H1 (cell line): ENCODE measurements around the gene SLC24A3. TPM values are rescaled to one million over a fixed set of nuclear protein-coding genes. Genes with fewer than 3 reads are reported as not detected.

Source experiments
- CTCF ChIA-PET: fragments of 300-600 bp; sonication (Branson Sonifier 250); formaldehyde crosslinking; loops from one replicate; lab custom pipeline; 2021; ENCODE audit not compliant: partially characterized antibody; lab: Charles Lee
- POLR2A ChIA-PET: fragments of 300-600 bp; sonication (Branson Sonifier 250); formaldehyde crosslinking; loops from one replicate; lab custom pipeline; 2021; ENCODE audit warnings: inconsistent platforms; ENCODE audit not compliant: partially characterized antibody; lab: Charles Lee
- DNase-seq, 2 experiments: peaks; one replicate each; pipeline versions ENCODE4 v3.0.0 to v3.0.0-alpha.2; 2010 to 2022; ENCODE audit warnings: low spot score in 2 of 2, low read depth in 1 of 2, mixed read lengths in 1 of 2
- FAIRE-seq: peaks from 2 replicates; lab custom pipeline; 2011; peaks lifted over from hg19 to GRCh38; lab: Jason Lieb, UNC
- H2AFZ ChIP-seq: 2 replicates; pipeline ENCODE4 v1.8.1; 2012; ENCODE audit warnings: low read length, inconsistent platforms
- H2AK5ac ChIP-seq: 2 replicates; pipeline ENCODE4 v1.6.1; 2013; ENCODE audit warnings: low read depth, low read length
- H2BK120ac ChIP-seq: replicated peaks from 2 replicates; pipeline ENCODE3; 2013; ENCODE audit warnings: low read depth, low read length, inconsistent platforms
- H2BK12ac ChIP-seq: 2 replicates; pipeline ENCODE4 v1.6.1; 2013; ENCODE audit warnings: low read depth, low read length
- H2BK15ac ChIP-seq: 2 replicates; pipeline ENCODE4 v1.6.1; 2013; ENCODE audit warnings: low read length
- H2BK20ac ChIP-seq: 2 replicates; pipeline ENCODE4 v1.6.1; 2013; ENCODE audit warnings: low read length
- H2BK5ac ChIP-seq: 2 replicates; pipeline ENCODE4 v1.6.1; 2013; ENCODE audit warnings: low read depth, low read length
- H3K14ac ChIP-seq: 2 replicates; pipeline ENCODE4 v1.6.1; 2013; ENCODE audit warnings: inconsistent platforms; ENCODE audit not compliant: insufficient read length
- H3K18ac ChIP-seq: 2 replicates; pipeline ENCODE4 v1.6.1; 2013; ENCODE audit warnings: low read length; ENCODE audit errors: extremely low read depth
- H3K23ac ChIP-seq: 2 replicates; pipeline ENCODE4 v1.6.1; 2013; ENCODE audit warnings: inconsistent platforms; ENCODE audit not compliant: insufficient read length
- H3K23me2 ChIP-seq: 2 replicates; pipeline ENCODE4 v1.6.1; 2013; ENCODE audit warnings: low read depth, low read length
- H3K27ac ChIP-seq: 2 replicates; pipeline ENCODE4 v1.6.1; 2011; ENCODE audit warnings: low read depth, low read length, inconsistent platforms
- H3K27me3 ChIP-seq, 4 experiments: replicated peaks in 1 of 4; 1 replicate in 1 of 4; 2 replicates in 3 of 4; pipeline versions ENCODE4 v1.6.1 to v1.8.1; 2011 to 2013; ENCODE audit warnings: low read length in 3 of 4, mild to moderate bottlenecking in 3 of 4, inconsistent platforms in 2 of 4, mixed read lengths in 2 of 4, moderate library complexity in 1 of 4; ENCODE audit not compliant: control insufficient read depth in 3 of 4, insufficient read depth in 3 of 4; ENCODE audit errors: extremely low read depth in 1 of 4
- H3K36me3 ChIP-seq, 4 experiments: 2 replicates each; pipeline versions ENCODE4 v1.6.1 to v1.8.1; 2011 to 2013; ENCODE audit warnings: mild to moderate bottlenecking in 4 of 4, low read length in 3 of 4, moderate library complexity in 2 of 4, control low read depth in 1 of 4, inconsistent platforms in 1 of 4; ENCODE audit not compliant: insufficient read depth in 4 of 4, control insufficient read depth in 2 of 4
- H3K4ac ChIP-seq: replicated peaks from 2 replicates; pipeline ENCODE3; 2013; ENCODE audit warnings: low read length, low read depth, mixed read lengths, inconsistent platforms; ENCODE audit not compliant: insufficient read length
- H3K4me1 ChIP-seq, 4 experiments: replicated peaks in 1 of 4; 1 replicate in 1 of 4; 2 replicates in 3 of 4; pipeline versions ENCODE4 v1.6.1 to v1.8.1; 2011 to 2013; ENCODE audit warnings: low read length in 3 of 4, inconsistent platforms in 2 of 4, mixed read lengths in 1 of 4; ENCODE audit not compliant: insufficient read depth in 4 of 4, control insufficient read depth in 3 of 4
- H3K4me2 ChIP-seq, 2 experiments: 2 replicates each; pipeline versions ENCODE4 v1.6.1 to v1.8.1; 2011 to 2013; ENCODE audit warnings: low read depth in 2 of 2, low read length in 2 of 2, control low read depth in 1 of 2, inconsistent platforms in 1 of 2, mild to moderate bottlenecking in 1 of 2; ENCODE audit not compliant: insufficient read depth in 1 of 2
- H3K4me3 ChIP-seq, 4 experiments: fragments of 200-600, 300-600 bp in 1 of 4; sonication (generic), shearing (Covaris generic), sonication (Bioruptor Twin) in 1 of 4; 2 replicates each; pipeline versions ENCODE4 v1.5.1 to v1.8.1; 2011 to 2016; ENCODE audit warnings: low read length in 4 of 4, low read depth in 3 of 4, control low read depth in 2 of 4, inconsistent platforms in 2 of 4, mild to moderate bottlenecking in 2 of 4, mixed read lengths in 1 of 4, moderate library complexity in 1 of 4; ENCODE audit not compliant: insufficient read depth in 2 of 4; ENCODE audit errors: extremely low read depth in 1 of 4
- H3K56ac ChIP-seq: replicated peaks from 2 replicates; pipeline ENCODE3; 2013; ENCODE audit warnings: low read depth, mild to moderate bottlenecking, mixed read lengths, low read length, inconsistent platforms; ENCODE audit not compliant: insufficient read length
- H3K79me1 ChIP-seq: 2 replicates; pipeline ENCODE4 v1.6.1; 2013; ENCODE audit warnings: low read depth, low read length, control low read depth
- H3K79me2 ChIP-seq, 2 experiments: 2 replicates each; pipeline versions ENCODE4 v1.6.1 to v1.8.1; 2012 to 2013; ENCODE audit warnings: low read length in 2 of 2, mild to moderate bottlenecking in 2 of 2, inconsistent platforms in 1 of 2; ENCODE audit not compliant: insufficient read depth in 2 of 2, control insufficient read depth in 1 of 2
- H3K9ac ChIP-seq, 4 experiments: replicated peaks in 1 of 4; 1 replicate in 1 of 4; 2 replicates in 3 of 4; pipeline versions ENCODE4 v1.6.1 to v1.8.1; 2011 to 2013; ENCODE audit warnings: low read depth in 3 of 4, low read length in 3 of 4, control low read depth in 2 of 4, mild to moderate bottlenecking in 2 of 4, moderate library complexity in 2 of 4, inconsistent platforms in 1 of 4; ENCODE audit errors: extremely low read depth in 1 of 4
- H3K9me3 ChIP-seq, 2 experiments: 2 replicates each; pipeline versions ENCODE4 v1.6.1 to v1.8.1; 2012 to 2013; ENCODE audit warnings: mild to moderate bottlenecking in 2 of 2, moderate library complexity in 2 of 2, control low read depth in 1 of 2, inconsistent platforms in 1 of 2, low read depth in 1 of 2, low read length in 1 of 2, mixed read lengths in 1 of 2; ENCODE audit not compliant: insufficient read depth in 2 of 2
- H4K20me1 ChIP-seq, 2 experiments: replicated peaks in 1 of 2; 2 replicates each; pipeline versions ENCODE3 to v1.8.1; 2011 to 2013; ENCODE audit warnings: inconsistent platforms in 2 of 2, low read length in 2 of 2, mild to moderate bottlenecking in 1 of 2; ENCODE audit not compliant: insufficient read depth in 2 of 2, control insufficient read depth in 1 of 2
- H4K5ac ChIP-seq: 2 replicates; pipeline ENCODE4 v1.6.1; 2013; ENCODE audit warnings: low read length, low read depth, mixed read lengths, inconsistent platforms; ENCODE audit not compliant: insufficient read length
- H4K8ac ChIP-seq: 2 replicates; pipeline ENCODE4 v1.8.0; 2013; ENCODE audit warnings: mild to moderate bottlenecking, moderate library complexity, low read length, inconsistent platforms; ENCODE audit not compliant: insufficient read depth; ENCODE audit errors: extremely low read depth
- H4K91ac ChIP-seq: replicated peaks from 2 replicates; pipeline ENCODE3; 2013; ENCODE audit warnings: low read length, mixed read lengths, inconsistent platforms; ENCODE audit not compliant: insufficient read length
- ASH2L ChIP-seq: fragments of 200-600, 300-600 bp; sonication (generic); IDR thresholded peaks from one replicate; pipeline ENCODE4 v1.7.1; 2017; ENCODE audit warnings: low read length
- HDAC6 ChIP-seq: IDR thresholded peaks from one replicate; pipeline ENCODE4 v1.7.1; 2012; ENCODE audit warnings: low read depth, mild to moderate bottlenecking, inconsistent platforms, low read length, moderate library complexity
- MAFK ChIP-seq: IDR thresholded peaks from 2 replicates; pipeline ENCODE4 v1.6.1; 2012; ENCODE audit warnings: low read depth, mild to moderate bottlenecking, improper control_type of control experiment, low read length
- NRF1 ChIP-seq: IDR thresholded peaks from 2 replicates; pipeline ENCODE4 v1.6.1; 2011; ENCODE audit warnings: mild to moderate bottlenecking, low read depth, low read length, improper control_type of control experiment
- SIRT6 ChIP-seq: IDR thresholded peaks from one replicate; pipeline ENCODE4 v1.7.1; 2012; ENCODE audit warnings: low read length, inconsistent platforms
- polyA plus RNA-seq, 7 experiments: library from polyadenylated mRNA; depleted of rRNA in 3 of 7; stranded (reverse) in 5 of 7; unstranded in 2 of 7; fragments of >200 nt in 5 of 7; fragments of 200-250 nt in 2 of 7; gene quantifications; 1 replicate in 5 of 7; 2 replicates in 1 of 7; 4 replicates in 1 of 7; pipeline versions ENCODE4 v1.2.1 to v1.2.3, GENCODE V29; 2011 to 2013; ENCODE audit warnings: missing spikeins in 2 of 7, mixed read lengths in 2 of 7
- total RNA-seq: library from RNA; stranded (reverse); fragmentation: NEBNext Ultra II Directional; extraction: Animal tissue kit (Norgen Biotek cat#: 25700); gene quantifications from 2 replicates; pipeline ENCODE4 v1.2.1, GENCODE V29; 2021

Gene SLC24A3
- total and polyA plus RNA-seq, 2 of the 8 experiments (the other 6 are each of a cell fraction or from before 2014, with no cell fraction given) = 4.5 to 6.3 TPM

DNA sequence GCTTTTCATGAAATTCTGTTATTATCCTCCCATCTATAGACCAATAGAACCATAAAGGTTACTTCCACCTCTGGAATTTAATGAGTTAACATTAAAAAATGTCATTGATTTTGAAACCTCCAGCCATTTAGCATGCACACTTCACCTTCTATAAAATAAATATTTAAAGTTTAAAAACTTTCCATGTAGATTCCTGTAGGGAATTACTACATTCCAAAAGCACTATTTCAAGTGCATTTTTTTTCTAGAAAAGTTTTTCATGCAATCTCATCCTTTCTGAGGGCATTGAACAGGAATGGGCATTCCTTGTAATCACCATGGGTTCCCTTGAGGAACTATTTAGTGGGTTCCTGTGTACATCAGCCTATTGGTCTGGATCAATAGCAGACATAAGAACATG lies 291.8 kb downstream of the SLC24A3 start:
- Histone ChIP-seq H3K14ac (no peak overlapping the region), H2AK5ac (no peak overlapping the region), H2BK20ac (no peak overlapping the region), H3K79me2 (no peaks in the 10 kb centered on the region), H2BK120ac (no peak overlapping the region), H3K4ac (no peak overlapping the region), H3K36me3 (no peaks in the 10 kb centered on the region), H2BK12ac (no peak overlapping the region), H4K20me1 (no peaks in the 10 kb centered on the region), H2BK5ac (no peak overlapping the region), H3K18ac (no peak overlapping the region), H2BK15ac (no peak overlapping the region), H4K91ac (no peak overlapping the region), H3K27me3 (no peaks in the 10 kb centered on the region), H3K79me1 (no peaks in the 10 kb centered on the region), H3K9me3 (no peaks in the 10 kb centered on the region), H4K5ac (no peak overlapping the region), H3K23me2 (no peaks in the 10 kb centered on the region), H3K4me3 (no peak overlapping the region), H3K4me1 (no peaks in the 10 kb centered on the region), H3K56ac (no peak overlapping the region), H3K9ac (no peak overlapping the region), H2AFZ (no peak overlapping the region), H3K4me2 (no peak overlapping the region), H3K27ac (no peak overlapping the region), H3K23ac (no peak overlapping the region), H4K8ac (no peak overlapping the region)
- ChIA-PET POLR2A (no interaction called here), CTCF (no interaction called here)
- TF ChIP-seq SIRT6 = no peak
- no peak for TF ChIP-seq HDAC6
- TF ChIP-seq MAFK = no peak
- no peak for TF ChIP-seq NRF1
- no peak for TF ChIP-seq ASH2L
- no peak for DNase-seq
- FAIRE-seq = no peak
